ENCODE results near the gene FBXO3.
"Not testable (repeated sequence)": the region's sequence is repeated elsewhere in the genome, so short reads cannot be mapped to it uniquely, and the experiment has no call there.

The FBXO3 gene

GRCh38 chr11:33729072-33729664 lies 45.2 kb downstream of the FBXO3 start:
- not testable (repeated sequence) for DNase-seq (ENCODE audit: low read depth in 1 of 2, low spot score in 1 of 2)

- not testable (repeated sequence) for DNase-seq (ENCODE audit: low read depth in 1 of 2, low spot score in 1 of 2)
Measured at GRCh38 chr11:33727539-33727938, 46.8 kb downstream of the FBXO3 start.

DNA sequence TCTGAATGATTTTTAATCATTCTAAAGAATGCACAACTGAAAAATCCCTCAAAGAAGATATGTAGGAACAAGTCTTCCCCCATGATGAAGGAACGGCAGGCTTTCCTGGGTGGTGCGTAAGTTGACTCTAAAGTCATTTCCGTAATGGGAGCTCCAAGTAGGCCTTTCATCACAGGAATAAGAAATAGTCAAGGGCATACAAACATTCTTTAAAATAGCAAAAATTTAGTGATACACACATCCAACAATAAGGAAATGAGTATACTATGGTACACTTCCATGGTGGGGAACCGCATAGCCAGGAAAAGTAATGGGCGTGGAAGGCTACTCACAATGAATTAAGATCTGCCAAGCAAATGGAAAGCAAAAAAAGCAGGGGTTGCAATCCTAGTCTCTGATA lies 48.8 kb downstream of the FBXO3 start:
- DNase-seq (ENCODE audit: low read depth in 1 of 2, low spot score in 1 of 2): no peak

GRCh38 chr11:33724644-33725035 lies 49.7 kb downstream of the FBXO3 start:
- no peak for DNase-seq (ENCODE audit: low read depth in 1 of 2, low spot score in 1 of 2)

GRCh38 chr11:33723238-33723881 lies 51.0 kb downstream of the FBXO3 start:
- DNase-seq (ENCODE audit: low read depth in 1 of 2, low spot score in 1 of 2): no peak

DNA sequence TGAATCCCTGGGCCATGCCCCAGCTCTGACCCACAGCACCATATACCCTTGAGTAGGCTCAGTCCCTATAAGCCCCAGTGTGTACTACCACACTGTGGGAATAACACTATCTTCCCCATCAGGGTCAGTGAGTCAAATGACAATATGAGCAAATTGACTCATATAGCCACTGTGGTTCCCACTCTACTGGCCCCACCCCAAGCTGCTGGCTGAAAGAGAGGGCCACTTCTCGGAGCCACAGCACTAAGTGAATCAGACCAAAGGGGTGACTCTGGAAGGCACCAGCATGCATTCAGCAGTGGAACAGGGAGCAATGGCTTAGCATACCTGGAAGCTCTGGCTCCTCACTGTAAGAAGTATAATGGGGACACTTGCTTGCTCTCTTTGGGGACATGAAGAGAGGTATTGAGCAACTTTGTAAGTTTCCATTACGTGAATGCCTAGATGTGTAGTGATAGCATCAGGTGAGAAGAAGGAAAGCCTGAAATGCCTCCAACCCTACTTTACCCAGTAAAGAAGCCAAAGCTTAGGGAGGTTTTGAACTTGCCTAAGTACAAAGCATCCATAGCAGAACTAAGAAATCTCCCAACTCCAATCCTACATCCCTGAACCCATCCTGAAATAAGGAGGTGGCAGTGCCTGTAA lies 51.6 kb downstream of the FBXO3 start:
- DNase-seq (ENCODE audit: low read depth in 1 of 2, low spot score in 1 of 2): no peak

DNA sequence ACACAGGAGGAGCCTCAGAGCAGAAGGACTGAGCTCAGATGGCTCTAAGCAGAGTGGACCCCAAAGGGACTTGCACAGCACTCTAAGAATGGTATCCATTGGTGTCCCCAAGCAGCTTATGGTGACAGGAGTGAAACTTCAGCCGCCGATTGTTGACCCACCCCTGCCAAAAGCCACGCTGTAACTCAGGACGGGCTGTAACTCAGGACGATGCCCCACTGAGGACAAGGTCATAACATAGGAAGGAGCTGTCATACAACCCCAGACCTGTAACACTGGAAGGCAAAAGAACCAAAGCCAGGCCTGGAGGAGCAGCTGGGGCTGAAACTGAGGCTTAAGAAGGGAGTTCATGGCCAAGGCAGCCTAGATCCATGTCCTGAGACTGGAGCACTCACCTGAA lies 52.3 kb downstream of the FBXO3 start:
- no peak for DNase-seq (ENCODE audit: low read depth in 1 of 2, low spot score in 1 of 2)

DNA sequence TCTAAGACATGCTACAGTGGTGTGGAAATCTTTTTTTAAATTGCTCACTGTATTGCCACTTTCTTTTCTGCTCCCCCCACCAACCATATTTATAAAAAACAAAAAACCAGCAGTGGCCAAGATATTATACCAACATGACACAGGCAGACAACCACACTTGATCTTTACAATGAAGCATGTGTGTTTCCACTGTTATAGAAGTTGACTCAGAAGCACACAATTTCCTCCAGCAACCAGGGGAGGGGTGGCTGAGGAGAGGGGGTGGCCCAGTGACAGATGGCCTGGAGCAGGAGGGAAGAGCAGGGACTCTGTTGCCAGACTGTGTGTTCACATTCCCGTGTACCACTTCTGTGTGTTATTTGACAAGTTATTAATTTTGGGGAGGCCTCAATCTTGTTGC lies 52.9 kb downstream of the FBXO3 start:
- no peak for DNase-seq (ENCODE audit: low read depth in 1 of 2, low spot score in 1 of 2)

- DNase-seq (ENCODE audit: low read depth in 1 of 2, low spot score in 1 of 2): no peak
Measured at GRCh38 chr11:33719587-33719986, 54.7 kb downstream of the FBXO3 start.

DNA sequence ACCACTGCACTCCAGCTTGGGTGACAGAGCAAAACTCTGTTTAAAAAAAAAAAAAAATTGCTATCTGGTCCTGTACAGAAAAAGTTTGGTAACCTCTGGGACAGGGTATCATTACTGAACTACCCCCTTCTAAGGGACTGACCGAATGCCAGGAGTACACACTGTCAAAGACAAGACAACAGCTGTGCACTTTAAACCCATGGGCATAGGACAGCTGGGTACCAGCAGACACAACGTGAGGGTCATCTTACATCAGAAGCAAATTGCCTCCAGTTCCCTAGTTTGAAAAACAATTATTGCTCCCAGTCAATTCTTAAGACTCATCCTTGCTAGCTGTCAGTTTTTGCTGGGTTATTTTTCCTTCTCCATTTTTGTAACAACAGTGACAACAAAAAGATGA lies 55.9 kb downstream of the FBXO3 start:
- no peak for DNase-seq (ENCODE audit: low read depth in 1 of 2, low spot score in 1 of 2)

GRCh38 chr11:33716243-33716642 lies 58.1 kb downstream of the FBXO3 start:
- DNase-seq (ENCODE audit: low read depth in 1 of 2, low spot score in 1 of 2): no peak

- no peak for DNase-seq (ENCODE audit: low read depth in 1 of 2, low spot score in 1 of 2)
Measured at GRCh38 chr11:33713856-33714398, 60.4 kb downstream of the FBXO3 start.

GRCh38 chr11:33713151-33713855 lies 61.0 kb downstream of the FBXO3 start:
- no peak for DNase-seq (ENCODE audit: low read depth in 1 of 2, low spot score in 1 of 2)

GRCh38 chr11:33712436-33712835 lies 61.9 kb downstream of the FBXO3 start:
- no peak for DNase-seq (ENCODE audit: low read depth in 1 of 2, low spot score in 1 of 2)

DNA sequence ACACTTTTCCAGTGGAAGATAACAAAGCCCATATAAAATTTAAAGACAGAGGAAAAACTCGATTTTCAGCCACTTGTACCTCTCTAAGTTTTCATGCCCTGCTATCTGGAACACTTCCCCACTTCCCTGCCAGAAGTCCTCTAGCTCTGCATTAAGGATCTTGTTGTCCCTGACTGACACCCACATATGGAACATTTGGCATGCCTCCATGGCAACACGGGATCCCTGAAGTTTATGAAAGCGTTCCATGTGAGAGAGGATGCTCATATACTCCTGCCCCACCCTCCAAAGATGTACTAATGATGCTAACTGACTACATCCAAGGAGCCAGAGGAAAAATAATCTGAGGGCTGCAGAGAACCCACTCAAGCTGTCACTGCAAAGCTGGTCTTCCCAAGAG lies 64.9 kb downstream of the FBXO3 start:
- DNase-seq (ENCODE audit: low read depth in 1 of 2, low spot score in 1 of 2): no peak

DNA sequence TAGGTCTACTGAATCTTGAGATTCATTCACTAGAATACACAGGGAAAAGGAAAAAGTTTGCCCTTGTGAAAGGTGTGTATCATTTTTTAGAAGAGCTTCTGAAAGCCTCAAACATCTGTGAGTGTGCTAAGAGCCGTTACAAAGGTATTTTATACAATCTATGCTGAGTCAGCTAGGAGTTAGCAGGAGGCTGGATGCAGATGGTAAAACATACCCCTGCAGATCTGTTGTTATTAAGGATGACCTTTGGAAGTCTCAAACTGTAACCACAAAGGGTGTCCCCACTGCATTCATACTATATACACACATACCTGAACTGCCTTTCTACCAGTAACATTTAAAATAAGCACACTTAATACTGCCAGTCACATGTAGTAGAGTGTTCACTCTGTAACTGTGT lies 65.3 kb downstream of the FBXO3 start:
- DNase-seq (ENCODE audit: low read depth in 1 of 2, low spot score in 1 of 2): no peak

- DNase-seq (ENCODE audit: low read depth in 1 of 2, low spot score in 1 of 2): not testable (repeated sequence)
Measured at GRCh38 chr11:33707831-33708230, 66.5 kb downstream of the FBXO3 start.

GRCh38 chr11:33706966-33707365 lies 67.4 kb downstream of the FBXO3 start:
- DNase-seq (ENCODE audit: low read depth in 1 of 2, low spot score in 1 of 2): no peak

DNA sequence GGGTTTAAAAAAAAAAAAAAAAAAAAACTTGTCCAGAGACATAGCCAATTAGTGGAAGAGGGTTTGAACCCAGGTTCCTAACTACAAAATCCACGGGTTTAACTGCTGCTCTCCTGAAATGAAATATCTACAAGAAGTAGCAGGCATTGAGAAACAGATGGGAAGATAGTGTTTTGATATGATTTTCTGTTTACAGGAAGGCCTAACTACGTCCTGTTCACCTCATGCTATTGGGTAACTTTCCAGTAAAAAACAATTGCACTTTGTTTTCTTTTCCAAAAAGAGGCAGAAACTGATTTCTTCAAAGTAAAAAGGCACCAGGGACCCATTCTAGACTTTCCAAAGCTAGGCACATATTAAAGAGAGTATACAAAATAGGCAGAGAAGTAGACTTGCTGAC lies 67.8 kb downstream of the FBXO3 start:
- DNase-seq (ENCODE audit: low read depth in 1 of 2, low spot score in 1 of 2): no peak

DNA sequence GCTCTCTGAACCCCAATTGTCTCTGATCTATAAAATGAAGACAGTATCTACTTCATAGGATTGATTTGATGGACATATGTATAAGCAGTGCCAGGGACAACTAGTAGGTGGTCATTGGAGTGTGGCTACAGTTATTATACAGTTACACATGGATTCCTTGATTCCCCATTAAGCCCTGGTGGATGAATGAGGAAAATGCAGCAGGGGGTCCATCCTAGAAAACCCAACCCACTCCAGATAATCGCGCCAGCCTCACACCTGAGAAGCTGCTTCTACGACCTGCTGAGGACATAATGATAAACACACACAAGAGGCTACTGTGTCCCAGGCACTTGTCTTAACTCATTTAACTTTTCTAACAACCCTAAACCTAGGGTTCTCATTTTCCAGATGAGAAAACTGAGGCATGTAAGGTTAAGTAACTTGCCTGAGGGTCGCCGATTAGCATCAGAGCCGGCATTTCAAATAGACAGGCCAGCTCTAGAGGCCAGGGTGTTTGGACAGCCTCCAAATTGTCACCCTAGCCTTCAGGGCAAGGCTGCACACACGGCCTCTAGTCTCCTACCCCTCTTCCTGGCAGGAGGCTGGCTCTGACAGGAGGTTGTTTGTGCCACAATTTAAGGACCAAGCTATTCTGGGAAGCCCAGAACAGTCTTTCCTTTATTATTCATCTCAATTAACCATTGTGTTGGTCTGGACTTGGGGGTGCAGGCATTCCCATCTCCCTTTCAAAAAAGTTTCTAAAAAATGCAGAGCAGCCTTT lies 69.9 kb downstream of the FBXO3 start:
- no peak for DNase-seq (ENCODE audit: low read depth in 1 of 2, low spot score in 1 of 2)

DNA sequence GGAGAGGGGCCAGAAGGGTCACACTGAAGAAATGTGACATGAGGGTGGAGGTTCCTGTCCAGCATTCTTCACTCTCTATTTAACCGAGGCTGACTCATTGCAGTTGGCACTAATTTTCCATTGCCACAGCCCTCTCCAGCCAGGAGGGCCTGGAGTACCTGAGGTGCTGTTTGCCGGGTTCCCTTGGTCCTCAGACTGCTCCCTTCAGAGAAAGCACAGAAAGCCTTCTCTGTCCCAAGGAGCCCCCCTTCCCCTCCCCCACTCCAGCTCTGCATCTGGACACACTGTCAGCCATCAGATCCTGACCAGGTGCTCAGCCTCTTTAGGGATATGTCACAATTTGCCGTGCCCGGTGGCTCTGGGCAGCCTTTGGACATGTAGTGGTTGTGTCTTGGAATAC lies 70.5 kb downstream of the FBXO3 start:
- DNase-seq (ENCODE audit: low read depth in 1 of 2, low spot score in 1 of 2): no peak
